HG02610 (cell line): Measurements from ENCODE around the gene NFKBIZ.

Experiments used
- ATAC-seq: cut with Tn5 transposase; IDR thresholded peaks from one replicate; pipeline ENCODE4 v1.9.1; 2021; ENCODE audit warnings: mild to moderate bottlenecking, moderate library complexity; ENCODE audit not compliant: unreplicated experiment

NFKBIZ gene

DNA sequence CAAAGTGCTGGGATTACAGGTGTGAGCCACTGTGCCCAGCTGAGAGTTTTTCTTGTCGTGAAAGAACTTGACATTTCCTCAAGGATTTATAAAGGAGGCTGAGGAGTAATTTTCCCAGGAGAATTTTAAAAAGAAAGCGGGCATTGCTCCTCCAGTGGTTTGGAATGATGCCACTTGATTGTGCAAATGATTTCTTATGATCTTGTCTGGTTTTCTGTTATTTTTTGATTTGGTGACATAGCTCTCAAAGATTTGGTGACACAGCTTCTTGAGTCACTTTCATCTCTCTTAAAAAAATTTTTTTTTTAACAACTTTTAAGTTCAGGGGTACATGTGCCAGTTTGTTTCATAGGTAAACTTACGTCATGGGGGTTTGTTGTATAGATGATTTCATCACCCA lies 24.6 kb upstream of the NFKBIZ start:
- no peak for ATAC-seq

DNA sequence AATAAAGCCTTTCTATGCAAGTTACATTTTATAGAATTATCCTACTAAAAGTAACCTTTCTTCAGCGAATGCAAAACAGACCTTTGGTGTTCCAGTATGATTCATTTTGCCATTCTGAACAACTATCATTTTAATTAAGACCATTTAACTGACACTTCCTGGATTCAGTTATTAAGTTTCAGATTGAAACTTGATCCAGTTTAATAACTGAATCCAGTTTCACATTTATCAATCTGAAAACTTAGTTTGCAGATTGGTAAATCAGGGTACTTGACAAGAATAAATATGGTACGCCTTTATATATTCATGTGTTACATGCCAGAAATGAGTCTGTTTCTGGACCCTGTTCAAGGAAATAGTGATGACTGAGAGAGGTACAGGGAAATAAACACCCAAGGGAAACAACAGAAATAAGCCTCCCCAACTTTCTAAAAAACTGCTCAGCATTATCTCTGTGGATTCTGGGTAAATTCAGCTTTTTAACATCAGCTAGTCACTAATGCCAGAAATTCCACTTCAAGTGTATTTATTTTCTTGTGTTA lies 23.3 kb upstream of the NFKBIZ start:
- ATAC-seq: peak; percentile 19

DNA sequence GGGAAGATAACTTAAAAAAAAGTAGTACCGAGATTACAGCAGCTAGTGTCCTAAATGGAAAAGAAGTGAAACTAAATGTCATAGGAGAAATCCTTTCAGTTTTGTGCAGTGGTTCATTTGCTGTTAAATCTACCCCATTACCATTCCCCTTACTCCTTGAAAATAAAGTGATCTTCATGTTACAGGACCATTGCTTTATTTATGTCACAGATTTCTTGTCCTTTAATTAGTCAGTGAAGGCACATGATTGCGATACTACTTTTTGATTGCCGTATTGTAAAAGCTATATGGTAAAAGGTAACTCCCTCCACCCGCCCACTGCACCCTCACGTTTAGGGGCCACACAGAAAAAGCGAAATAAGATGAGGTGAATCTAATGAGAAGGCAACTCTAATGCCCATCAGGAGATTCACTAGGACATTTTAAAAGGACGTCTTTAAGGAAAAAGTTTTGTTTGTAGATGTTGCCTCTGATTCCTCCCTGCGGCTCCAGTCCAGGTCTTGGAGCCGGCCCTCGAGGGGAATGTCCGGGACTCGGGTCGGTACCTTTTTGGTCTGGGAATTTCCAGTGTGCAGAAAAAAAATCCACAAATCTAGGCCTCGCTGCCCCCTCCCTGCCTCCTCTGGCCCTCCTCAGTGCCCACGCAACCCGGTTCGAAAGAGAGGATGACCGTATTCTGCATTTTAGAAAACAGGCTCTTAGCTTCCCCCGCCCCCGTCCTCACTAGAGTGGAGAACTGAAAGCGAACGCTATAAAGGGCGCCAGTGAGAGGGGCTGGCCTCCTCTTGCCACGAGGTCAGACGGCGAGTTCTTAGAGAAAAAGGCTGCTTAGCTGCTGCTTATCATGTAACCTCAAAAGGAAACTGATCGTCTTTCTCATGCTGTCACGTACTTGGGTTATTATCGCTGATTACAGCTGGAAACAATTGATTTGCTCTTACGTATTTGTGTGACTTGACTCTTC lies 21.8 kb upstream of the NFKBIZ start:
- peak; percentile 81 for ATAC-seq

DNA sequence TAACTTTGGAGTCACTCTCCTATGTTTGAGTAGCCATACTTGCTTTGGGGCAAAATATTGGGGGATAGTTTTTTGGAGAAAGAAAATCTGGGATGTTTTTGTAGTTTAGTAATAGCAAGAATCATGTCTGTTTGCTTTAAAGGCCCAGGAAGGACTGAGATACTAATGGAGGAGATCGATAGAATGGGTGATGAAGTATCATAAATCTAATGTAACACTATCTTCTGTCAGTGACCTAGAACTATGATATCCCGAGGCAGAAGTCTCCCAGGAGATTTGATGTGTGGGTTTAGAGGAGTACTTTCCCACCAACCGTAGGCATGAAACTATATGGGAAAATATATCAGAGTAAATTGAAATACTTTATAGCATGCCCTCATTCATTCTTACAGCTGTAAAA lies 21.0 kb upstream of the NFKBIZ start:
- ATAC-seq: no peak

DNA sequence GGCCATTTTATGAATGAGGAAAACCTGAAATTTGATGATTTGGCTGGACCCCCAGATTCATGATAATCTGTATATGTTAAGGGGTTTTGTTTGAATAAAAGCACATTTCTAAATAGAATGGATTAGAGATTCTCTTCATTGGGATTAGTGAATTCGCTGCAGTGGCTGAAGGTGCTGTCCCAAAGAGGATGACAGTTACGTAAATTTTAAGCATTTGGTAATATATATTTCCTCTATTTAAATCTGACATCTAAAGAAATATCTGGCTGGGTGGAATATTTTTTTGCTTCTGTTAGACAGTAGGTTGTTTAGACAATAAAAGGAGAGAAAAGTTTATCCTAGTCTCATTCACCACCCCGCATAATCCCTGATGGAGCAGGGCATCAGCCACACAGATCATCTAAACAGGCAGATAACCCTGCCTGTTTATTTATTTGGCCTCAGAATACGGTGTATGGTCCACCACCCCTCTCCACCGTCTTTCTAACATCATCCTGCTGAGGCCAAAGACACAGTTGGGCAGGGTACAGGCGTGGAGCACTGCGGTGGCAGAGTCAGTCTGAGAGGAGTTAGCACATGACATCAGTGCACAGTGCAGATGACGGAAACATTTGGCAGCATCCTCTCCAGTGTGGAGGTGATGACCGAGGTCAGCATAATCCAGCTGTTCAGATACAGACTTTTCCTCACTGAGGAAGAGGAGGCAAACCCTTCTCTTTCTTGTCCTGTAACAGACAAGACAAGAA lies 20.4 kb upstream of the NFKBIZ start:
- ATAC-seq: peak; percentile 49

DNA sequence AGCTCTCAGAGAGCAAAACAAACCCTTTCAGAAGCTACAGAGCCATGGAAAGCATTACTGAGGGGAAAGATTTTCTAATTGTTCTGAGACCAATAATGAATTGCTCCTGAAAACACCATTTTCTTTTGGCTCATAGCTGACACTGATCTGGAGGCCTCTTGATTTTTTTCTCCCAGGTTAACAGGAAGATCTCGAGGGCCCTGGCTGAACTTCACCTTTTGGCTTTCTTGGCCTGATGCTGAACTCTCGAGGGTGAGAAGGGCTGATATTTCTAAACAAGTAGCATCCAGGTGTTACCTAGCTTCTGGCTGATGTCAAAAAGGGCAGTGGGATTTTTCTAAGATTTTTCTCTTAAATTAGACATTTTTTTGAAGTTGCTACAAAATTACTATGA lies 19.9 kb upstream of the NFKBIZ start:
- ATAC-seq: no peak

DNA sequence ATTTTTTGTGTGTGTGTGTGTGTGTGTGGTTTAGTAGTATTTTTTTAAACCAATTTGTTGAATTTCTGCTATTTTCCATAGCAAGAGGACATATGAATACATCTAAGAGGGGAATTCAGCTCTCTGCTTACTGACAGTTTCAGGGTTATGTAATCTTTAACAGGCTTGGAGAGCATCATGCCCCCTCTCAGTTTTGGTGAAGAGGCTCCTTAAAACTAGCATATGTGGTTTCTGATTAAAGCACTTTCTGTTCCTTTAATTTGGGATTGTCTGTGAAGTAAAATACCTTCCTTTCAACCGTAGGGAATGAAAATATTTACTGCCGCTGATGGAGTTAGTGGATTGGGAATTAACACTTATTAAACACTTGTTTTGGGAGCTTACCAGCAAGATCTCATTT lies 19.4 kb upstream of the NFKBIZ start:
- ATAC-seq: peak; percentile 20

DNA sequence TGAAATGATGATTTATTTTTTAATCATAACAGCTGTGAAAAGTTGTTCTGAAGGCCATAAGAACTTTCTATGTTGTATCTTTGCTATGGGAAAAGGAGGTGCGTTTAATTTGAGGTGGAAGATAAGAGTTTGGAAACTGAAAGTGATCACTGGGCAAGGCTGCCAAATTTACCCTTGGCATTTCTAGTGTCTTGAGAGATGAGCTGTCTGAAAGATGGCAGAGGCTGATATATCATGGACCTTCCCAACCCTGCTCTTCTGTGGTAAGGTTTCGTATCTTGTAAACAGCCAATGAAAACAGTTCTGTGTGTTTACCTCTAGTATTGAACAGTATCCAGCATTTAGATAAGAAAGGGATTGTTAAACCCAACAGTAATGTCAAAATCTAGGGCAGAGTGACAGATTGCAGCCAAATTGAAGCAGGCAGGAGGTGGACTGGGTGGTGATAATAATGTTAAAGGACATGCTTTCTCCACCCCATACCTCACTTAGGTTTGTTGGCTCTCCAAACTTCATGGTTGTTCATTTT lies 15.8 kb upstream of the NFKBIZ start:
- no peak for ATAC-seq

DNA sequence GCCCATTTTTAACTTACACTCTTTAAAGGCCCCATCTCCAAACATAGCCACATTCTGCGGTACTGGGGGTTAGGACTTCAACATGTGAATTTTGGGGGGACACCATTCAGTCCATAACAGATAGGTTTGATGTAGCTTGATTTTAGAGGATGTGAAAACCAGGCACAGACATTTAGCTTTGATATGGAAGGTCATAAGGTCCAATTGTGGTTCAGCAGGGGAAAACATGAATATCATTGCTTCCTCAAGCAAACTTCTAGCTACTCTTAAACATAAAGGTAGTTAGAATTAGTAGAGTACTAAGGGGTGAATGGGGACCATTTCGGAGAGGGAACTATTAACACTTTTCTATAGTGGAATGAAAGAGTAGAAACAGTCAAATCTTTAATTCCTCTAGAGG lies 13.6 kb upstream of the NFKBIZ start:
- ATAC-seq: no peak

DNA sequence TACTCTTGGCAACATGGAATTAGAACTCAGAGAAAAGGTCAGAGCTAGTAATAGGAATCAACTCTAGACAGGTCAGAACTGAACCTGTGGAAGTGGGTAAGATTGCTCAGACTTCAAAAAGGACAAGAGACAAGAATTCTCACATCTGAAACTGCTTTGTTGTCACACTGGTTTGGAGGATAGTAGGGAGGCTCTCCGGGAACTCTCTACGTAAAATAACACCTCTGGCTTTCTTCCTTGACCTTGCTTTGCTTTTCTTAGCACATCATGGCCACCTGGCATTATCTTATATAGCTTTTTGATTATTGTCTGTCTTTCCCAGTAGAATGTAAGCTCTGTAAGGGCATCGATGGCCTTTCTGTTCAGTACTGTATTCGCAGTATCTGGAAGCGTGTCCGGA lies 13.2 kb upstream of the NFKBIZ start:
- no peak for ATAC-seq

DNA sequence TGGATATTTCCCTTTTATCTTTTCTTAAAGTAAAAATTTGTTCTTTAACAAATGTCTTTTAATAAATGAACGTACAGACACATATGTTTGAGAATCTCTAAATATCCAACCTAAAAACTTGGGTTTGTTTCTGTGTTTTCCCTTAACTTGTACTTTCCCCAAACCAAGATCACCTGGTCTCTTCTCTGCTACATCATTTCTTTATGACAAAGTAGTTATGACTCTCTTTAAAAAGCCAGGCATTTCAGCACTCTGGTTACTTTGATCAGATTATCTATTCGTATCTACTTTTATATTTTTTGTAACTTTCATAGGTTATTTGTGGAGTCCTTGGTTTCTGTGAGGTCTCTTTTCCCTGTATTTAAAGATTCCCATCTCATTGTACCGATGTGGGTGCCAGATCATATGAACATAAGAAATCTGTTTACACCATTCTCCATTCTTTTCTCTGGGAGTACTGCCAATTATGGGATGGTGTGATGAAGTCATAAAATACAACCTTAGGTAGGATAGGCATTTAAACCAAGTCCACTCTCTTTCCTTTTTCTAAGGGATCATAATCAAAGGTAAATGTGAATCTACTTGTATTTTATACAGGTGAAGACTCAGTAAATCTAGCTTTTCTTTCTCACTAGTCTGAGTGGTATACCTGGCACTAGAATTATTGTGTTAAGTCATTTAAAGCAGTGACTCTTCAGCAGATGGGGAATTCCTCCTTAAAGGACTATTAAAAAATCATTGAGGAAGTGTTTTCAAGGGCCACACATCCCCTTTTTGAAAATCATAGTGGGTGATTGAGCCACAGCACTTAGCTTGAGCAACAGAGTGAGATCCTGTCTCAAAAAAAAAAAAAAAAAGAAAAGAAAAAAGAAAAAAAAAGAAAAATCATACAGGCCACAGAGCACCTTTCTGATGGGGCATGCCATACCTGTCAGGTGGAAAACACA lies 12.4 kb upstream of the NFKBIZ start:
- ATAC-seq: no peak

DNA sequence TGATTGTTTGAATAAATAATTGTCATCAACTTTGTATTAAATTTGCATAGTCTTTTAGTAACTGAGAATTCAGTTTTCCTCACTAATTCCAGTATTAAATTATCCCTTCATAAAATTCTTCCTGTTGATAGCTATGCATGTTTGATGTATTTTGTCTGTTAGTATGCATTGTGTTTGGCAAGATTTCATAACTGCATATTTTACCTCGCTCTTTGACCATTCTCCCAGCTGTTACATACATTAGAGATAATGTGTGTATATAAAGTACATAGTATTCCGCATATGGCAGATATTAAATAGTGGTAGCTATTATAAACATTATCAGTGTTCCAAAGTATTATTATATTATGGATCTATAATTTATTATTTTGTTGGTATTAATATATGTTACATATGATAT lies 10.6 kb upstream of the NFKBIZ start:
- ATAC-seq: no peak

DNA sequence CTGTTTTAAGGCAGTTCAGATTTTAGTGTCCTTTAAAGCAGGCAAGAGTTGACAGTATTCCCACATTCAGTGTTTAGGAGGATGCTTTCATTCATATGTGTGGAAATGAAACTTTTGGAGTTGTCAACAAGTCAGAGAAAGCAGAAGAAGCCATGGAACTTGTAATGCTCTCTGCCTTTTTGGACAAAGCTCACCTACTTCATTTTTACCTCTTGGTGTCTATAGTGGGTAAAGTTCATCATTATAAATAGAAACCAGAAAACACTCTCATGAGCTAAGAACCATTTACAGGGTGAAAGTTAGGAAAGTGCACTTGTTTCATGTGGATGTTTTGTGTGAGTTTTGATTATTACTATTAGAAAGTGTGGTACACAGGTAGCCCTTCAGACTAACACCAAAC lies 9.2 kb upstream of the NFKBIZ start:
- no peak for ATAC-seq

DNA sequence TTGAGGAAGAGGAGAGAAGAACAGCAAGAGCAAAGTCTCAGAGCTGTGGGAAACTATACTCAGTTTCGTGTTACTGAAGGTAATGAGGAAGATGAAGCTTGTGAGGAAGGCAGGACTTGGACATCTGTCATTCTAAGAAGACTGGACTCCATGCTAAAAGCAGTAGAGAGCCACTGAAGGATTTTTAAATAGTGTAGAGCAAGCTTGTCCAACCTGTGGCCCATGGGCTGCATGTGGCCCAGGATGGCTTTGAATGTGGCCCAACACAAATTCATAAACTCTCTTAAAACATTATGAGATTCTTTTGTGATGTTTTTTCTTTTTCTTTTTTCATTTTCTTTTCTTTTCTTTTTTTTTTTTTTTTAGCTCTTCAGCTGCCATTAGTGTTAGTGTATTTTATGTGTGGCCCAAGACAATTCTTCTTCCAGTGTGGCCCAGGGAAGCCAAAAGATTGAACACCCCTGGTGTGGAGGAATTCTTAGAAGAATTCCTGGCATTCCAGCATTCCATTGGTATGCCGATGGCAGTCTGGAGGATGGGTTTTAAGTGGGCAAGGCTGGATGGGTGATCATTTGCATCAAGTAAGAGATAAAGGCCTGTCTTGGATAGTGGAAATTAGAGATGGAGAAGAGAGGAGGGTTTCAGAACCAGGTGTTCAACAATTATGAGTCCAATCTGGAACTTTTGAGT lies 6.9 kb upstream of the NFKBIZ start:
- no peak for ATAC-seq

DNA sequence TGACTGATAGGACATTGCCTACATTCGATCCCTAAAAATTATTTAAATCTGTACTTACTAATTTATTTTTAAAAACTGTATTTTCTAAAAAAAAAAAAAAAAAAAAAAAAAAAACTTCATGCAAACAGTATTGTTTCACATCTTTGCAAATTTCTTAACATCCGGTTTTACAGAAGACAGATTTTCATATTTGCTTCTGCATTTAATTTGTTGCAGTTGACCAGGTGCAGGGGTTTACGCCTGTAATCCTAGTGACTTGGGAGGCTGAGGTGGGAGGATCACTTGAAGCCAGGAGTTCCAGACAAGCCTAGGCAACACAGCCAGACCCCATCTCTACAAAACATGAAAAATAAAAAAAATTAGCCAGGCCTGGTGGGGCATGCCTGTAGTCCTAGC lies 6.4 kb upstream of the NFKBIZ start:
- no peak for ATAC-seq

DNA sequence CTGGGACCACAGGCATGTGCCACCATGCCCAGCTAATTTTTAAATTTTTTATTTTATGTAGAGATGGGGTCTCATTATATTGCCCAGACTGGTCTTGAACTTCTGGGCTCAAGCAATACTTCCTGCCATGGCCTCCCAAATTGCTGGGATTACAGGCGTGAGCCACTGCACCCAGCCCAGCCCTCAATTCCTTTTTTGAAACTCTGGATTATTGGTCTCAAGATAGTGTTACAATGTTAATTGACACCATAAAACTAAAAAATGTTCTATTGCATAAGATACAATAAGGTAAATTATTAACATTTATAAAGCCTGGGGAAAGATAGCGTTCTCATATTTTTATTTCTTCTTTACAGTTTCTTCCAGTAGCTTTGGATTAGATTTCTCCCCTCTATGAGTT lies 3.9 kb upstream of the NFKBIZ start:
- ATAC-seq: no peak

DNA sequence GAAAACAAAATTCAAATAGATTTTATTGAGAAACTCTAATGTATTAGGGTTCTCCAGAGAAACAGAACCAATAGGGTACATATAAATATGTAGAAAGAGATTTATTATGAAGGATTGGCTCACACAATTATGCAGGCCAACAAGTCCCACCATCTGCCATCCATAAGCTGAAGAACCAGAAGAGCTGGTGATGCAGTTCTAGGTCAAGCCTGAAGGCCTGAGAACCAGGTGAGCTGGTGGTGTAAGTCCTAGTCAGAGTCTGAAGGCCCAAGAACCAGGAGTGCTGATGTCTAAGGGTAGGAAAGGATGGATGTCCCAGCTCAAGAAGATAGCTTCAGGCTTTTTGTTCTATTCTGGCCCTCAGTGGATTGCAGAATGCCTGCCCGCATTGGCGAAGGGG lies 2.6 kb upstream of the NFKBIZ start:
- no peak for ATAC-seq

DNA sequence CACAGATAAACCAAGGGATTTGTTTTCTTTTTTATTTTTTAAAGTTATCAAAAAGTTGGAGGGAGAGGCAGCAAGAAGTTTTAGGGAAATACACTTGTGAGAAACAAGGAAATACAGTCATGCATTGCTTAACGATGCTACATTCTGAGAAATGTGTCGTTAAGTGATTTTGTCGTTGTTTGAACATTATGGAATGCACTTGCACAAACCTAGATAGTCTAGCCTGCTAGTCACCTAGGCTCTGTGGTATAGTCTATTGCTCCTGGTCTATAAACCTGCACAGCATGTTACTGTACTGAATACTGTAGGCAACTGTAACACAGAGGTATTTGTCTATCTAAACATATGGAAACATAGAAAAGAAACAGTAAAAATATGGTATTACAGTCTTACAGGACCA lies 2.0 kb upstream of the NFKBIZ start:
- ATAC-seq: no peak

DNA sequence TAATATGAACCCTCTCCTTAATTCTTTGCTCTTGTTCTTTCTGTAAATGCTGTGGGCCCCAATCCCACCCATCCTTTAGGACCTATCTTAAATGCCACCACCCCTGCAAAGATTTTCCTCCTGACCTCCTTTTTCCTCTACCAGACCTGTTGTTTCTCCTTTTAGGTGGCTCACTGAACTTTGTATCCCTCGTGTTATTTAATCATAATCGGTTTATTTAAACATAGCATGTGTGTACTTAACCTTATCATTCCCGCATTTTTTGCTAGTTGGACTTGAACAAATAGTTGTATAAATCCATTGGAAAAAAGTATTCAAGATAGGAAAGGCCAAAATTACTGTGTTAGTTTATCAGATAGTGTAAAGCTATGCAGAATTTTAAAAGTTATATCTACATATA lies 988 bp upstream of the NFKBIZ start:
- ATAC-seq: no peak

DNA sequence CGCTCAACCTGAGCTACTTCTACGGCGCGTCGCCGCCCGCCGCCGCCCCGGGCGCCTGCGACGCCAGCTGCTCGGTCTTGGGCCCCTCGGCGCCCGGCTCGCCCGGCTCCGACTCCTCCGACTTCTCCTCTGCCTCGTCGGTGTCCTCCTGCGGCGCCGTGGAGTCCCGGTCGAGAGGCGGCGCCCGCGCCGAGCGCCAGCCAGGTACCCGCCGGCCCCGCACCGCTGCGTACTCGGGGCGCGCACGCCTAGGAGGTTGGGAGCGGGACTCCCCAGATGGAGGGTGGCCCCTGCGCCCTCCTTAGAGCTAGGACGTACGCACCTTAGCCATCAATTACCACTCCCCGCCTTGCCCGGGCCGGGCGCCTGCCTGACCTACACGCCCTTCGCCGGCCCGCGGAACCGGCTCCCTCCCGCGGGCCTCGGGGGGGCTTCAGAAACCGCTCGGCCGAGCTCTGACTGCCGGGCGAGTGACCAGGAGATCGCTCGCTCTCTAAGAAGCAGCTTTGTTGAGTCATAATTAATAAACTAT lies 466 bp downstream of the NFKBIZ start:
- ATAC-seq: peak; percentile 13
